ENCODE results near the gene CTNNA2.
A peak's percentile ranks its signal among the peaks of the same experiment; 100 is the strongest.

The CTNNA2 gene

DNA sequence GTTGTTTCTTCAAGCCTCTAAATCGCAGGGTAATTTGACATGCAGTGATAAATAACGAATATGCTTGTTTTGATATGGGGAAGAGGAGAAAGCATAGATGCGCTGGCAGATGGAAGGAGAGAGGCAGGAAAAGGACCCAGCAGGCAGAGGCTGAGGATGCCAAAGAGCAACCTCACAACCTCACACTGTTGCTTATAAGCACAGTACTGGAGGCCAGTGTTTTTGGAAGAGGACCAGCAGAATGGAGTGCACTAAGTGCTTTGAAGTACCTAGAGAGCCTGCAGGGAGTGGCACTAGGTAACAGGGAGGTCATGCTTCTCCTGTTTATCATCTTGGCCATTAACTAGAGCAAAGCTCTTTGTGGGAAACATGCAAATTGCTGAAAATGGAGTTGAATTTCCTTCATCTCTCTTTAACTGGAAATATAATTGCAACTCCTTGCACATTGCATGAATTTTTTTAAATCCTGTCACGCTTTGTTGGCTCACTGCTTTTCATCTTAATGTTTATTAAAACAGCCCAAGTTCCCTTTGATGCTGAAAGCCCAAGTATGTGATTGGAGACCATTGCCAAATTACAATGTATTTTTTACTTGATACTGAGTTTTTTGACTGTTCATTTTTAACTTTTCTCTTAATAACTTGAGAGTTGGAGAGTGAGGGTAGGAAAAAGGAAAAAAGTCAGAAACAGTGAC lies 555.3 kb downstream of the CTNNA2 start:
- H3K4me3 ChIP-seq (ENCODE audit: low read depth, low read length): no peak overlapping the region
- TF ChIP-seq, protein P1, sequence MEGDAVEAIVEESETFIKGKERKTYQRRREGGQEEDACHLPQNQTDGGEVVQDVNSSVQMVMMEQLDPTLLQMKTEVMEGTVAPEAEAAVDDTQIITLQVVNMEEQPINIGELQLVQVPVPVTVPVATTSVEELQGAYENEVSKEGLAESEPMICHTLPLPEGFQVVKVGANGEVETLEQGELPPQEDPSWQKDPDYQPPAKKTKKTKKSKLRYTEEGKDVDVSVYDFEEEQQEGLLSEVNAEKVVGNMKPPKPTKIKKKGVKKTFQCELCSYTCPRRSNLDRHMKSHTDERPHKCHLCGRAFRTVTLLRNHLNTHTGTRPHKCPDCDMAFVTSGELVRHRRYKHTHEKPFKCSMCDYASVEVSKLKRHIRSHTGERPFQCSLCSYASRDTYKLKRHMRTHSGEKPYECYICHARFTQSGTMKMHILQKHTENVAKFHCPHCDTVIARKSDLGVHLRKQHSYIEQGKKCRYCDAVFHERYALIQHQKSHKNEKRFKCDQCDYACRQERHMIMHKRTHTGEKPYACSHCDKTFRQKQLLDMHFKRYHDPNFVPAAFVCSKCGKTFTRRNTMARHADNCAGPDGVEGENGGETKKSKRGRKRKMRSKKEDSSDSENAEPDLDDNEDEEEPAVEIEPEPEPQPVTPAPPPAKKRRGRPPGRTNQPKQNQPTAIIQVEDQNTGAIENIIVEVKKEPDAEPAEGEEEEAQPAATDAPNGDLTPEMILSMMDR (IDR thresholded peaks at IDR 0.05; ENCODE audit: borderline replicate concordance, insufficient read depth, low read depth, low read length): no peak

GRCh38 chr2:80070587-80070986 lies 557.7 kb downstream of the CTNNA2 start:
- TF ChIP-seq, protein P1 (IDR thresholded peaks at IDR 0.05; ENCODE audit: borderline replicate concordance, insufficient read depth, low read depth, low read length): no peak
- H3K4me3 ChIP-seq (ENCODE audit: low read depth, low read length): no peak overlapping the region

- no peak overlapping the region for H3K4me3 ChIP-seq (ENCODE audit: low read depth, low read length)
- TF ChIP-seq, protein P1 (IDR thresholded peaks at IDR 0.05; ENCODE audit: borderline replicate concordance, insufficient read depth, low read depth, low read length): no peak
Observed at GRCh38 chr2:80071941-80072340, 559.1 kb downstream of the CTNNA2 start.

- TF ChIP-seq, protein P1 (IDR thresholded peaks at IDR 0.05; ENCODE audit: borderline replicate concordance, insufficient read depth, low read depth, low read length): peak; percentile 63; the same call in 1 of the 2 replicates
- H3K4me3 ChIP-seq (ENCODE audit: low read depth, low read length): no peak overlapping the region
Observed at GRCh38 chr2:80073134-80073561, 560.3 kb downstream of the CTNNA2 start.

DNA sequence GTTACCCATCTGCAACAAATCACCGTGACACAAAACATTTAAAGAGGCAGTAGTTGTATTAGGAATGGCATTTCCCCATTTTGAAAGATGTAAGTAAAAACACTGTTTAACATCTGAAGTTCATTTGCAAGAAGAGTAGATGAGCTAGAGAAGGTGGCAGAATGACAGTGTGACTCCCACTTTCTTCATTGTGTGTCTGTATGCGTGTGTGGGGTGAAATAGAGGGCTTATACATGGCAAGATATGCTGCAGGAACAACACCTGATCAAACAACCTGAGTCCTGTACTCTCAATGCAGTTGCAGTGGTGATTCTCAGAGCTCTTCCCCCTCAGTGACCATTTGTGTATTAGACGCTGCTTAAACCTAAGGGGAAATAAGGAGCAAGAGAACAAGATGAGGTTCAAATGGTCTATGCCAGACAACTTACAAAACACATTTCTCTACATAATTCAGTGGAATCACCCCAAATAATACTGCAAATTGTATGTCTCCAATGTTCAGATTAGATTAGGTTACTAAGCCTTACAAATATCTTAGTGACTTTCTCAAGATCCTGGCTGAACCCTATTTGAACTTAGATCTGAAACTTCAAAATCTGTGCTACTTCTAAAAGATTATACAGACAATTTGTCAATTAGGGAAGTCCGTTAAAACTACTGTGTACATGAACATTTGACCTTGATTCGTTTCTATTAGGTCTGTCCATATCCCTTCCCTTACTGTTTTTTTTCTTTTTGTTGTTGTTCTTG lies 561.6 kb downstream of the CTNNA2 start:
- TF ChIP-seq, protein P1 (IDR thresholded peaks at IDR 0.05; ENCODE audit: borderline replicate concordance, insufficient read depth, low read depth, low read length): no peak
- H3K4me3 ChIP-seq (ENCODE audit: low read depth, low read length): no peak overlapping the region

GRCh38 chr2:80075719-80076118 lies 562.9 kb downstream of the CTNNA2 start:
- TF ChIP-seq, protein P1 (IDR thresholded peaks at IDR 0.05; ENCODE audit: borderline replicate concordance, insufficient read depth, low read depth, low read length): no peak
- H3K4me3 ChIP-seq (ENCODE audit: low read depth, low read length): no peak overlapping the region
